Mucosa of rectum (tissue), 2 donors: ENCODE measurements around the gene SULT2B1.

Experiments used
- H3K27ac ChIP-seq, 2 donors: one replicate each; pipeline ENCODE4 v1.7.0; 2013; ENCODE audit warnings: inconsistent platforms in 2 of 2, low read depth in 2 of 2, low read length in 2 of 2
- H3K27me3 ChIP-seq, 2 donors: one replicate each; pipeline ENCODE4 v1.7.0; 2013; ENCODE audit warnings: low read length in 2 of 2; ENCODE audit not compliant: control insufficient read depth in 2 of 2, insufficient read depth in 2 of 2
- H3K36me3 ChIP-seq, 2 donors: one replicate each; pipeline ENCODE4 v1.7.0; 2013; ENCODE audit warnings: low read length in 2 of 2; ENCODE audit not compliant: control insufficient read depth in 2 of 2, insufficient read depth in 2 of 2
- H3K4me1 ChIP-seq, 2 donors: one replicate each; pipeline ENCODE4 v1.7.0; 2013; ENCODE audit warnings: low read length in 2 of 2, mild to moderate bottlenecking in 1 of 2; ENCODE audit not compliant: control insufficient read depth in 2 of 2, insufficient read depth in 2 of 2
- H3K4me3 ChIP-seq, 2 donors: one replicate each; pipeline ENCODE4 v1.7.0; 2013; ENCODE audit warnings: low read length in 2 of 2
- H3K9ac ChIP-seq, 2 donors: one replicate each; pipeline ENCODE4 v1.7.0; 2013; ENCODE audit warnings: low read length in 2 of 2, low read depth in 1 of 2, mild to moderate bottlenecking in 1 of 2
- H3K9me3 ChIP-seq, 2 donors: one replicate each; pipeline ENCODE4 v1.7.0; 2013; ENCODE audit warnings: low read length in 2 of 2; ENCODE audit not compliant: control insufficient read depth in 2 of 2
- donor health status: healthy.
- donor health status: Normal muscosa, but diverticular disease.

The SULT2B1 gene

GRCh38 chr19:48556825-48557224 is 4.9 kb downstream of the SULT2B1 start:
- H3K27me3 ChIP-seq: no peaks in the 10 kb centered on the region
- peaks cover 14 to 27% of the 10 kb centered on the region in 2 donors for H3K4me1 ChIP-seq
- no peaks in the 10 kb centered on the region for H3K36me3 ChIP-seq
- no peak overlapping the region for H3K27ac ChIP-seq
- H3K9me3 ChIP-seq: no peaks in the 10 kb centered on the region
- no peak overlapping the region for H3K4me3 ChIP-seq
- H3K9ac ChIP-seq: no peak overlapping the region

GRCh38 chr19:48558018-48558684 is 6.2 kb downstream of the SULT2B1 start:
- peak overlapping the region; percentile 46 to 73 for H3K27ac ChIP-seq
- no peaks in the 10 kb centered on the region for H3K9me3 ChIP-seq
- peaks cover 3 to 19% of the 10 kb centered on the region in 2 donors for H3K4me1 ChIP-seq
- peak overlapping the region in 1 of 2 donors; percentile 26 for H3K4me3 ChIP-seq
- no peaks in the 10 kb centered on the region for H3K27me3 ChIP-seq
- H3K9ac ChIP-seq: peak overlapping the region in 1 of 2 donors; percentile 8
- H3K36me3 ChIP-seq: no peaks in the 10 kb centered on the region

GRCh38 chr19:48560095-48560530 is 8.1 kb downstream of the SULT2B1 start:
- peaks cover 3 to 16% of the 10 kb centered on the region in 2 donors for H3K4me1 ChIP-seq
- no peak overlapping the region for H3K9ac ChIP-seq
- no peaks in the 10 kb centered on the region for H3K9me3 ChIP-seq
- no peaks in the 10 kb centered on the region for H3K36me3 ChIP-seq
- H3K4me3 ChIP-seq: no peak overlapping the region
- no peak overlapping the region for H3K27ac ChIP-seq
- no peaks in the 10 kb centered on the region for H3K27me3 ChIP-seq

- H3K9me3 ChIP-seq: no peaks in the 10 kb centered on the region
- H3K4me1 ChIP-seq: peaks cover 3 to 11% of the 10 kb centered on the region in 2 donors
- no peak overlapping the region for H3K9ac ChIP-seq
These were observed 9.4 kb downstream of the SULT2B1 start for GRCh38 chr19:48561412-48561811.

GRCh38 chr19:48565090-48565489 is 13.1 kb downstream of the SULT2B1 start:
- no peaks in the 10 kb centered on the region for H3K36me3 ChIP-seq
- H3K4me3 ChIP-seq: no peak overlapping the region
- peaks cover 3 to 25% of the 10 kb centered on the region in 2 donors for H3K27me3 ChIP-seq
- H3K27ac ChIP-seq: no peak overlapping the region
- peaks cover 0 to 2% of the 10 kb centered on the region in 2 donors for H3K4me1 ChIP-seq
- no peaks in the 10 kb centered on the region for H3K9me3 ChIP-seq
- H3K9ac ChIP-seq: no peak overlapping the region

More at GRCh38 chr19:48561412-48561811, 9.4 kb downstream of the SULT2B1 start:
- no peak overlapping the region for H3K27ac ChIP-seq
- peaks cover 0 to 4% of the 10 kb centered on the region in 2 donors for H3K27me3 ChIP-seq
- no peak overlapping the region for H3K4me3 ChIP-seq
- H3K36me3 ChIP-seq: no peaks in the 10 kb centered on the region

- Histone ChIP-seq H3K27ac (no peak overlapping the region), H3K9ac (peak overlapping the region in 1 of 2 donors; percentile 27), H3K4me3 (no peak overlapping the region)
These were observed 16.4 kb downstream of the SULT2B1 start for GRCh38 chr19:48568345-48568886.

GRCh38 chr19:48569814-48570213 is 17.8 kb downstream of the SULT2B1 start:
- no peak overlapping the region for H3K4me3 ChIP-seq
- H3K36me3 ChIP-seq: no peaks in the 10 kb centered on the region
- no peak overlapping the region for H3K27ac ChIP-seq
- peaks cover 0 to 2% of the 10 kb centered on the region in 2 donors for H3K4me1 ChIP-seq
- no peaks in the 10 kb centered on the region for H3K9me3 ChIP-seq
- no peak overlapping the region for H3K9ac ChIP-seq
- peaks cover 3 to 25% of the 10 kb centered on the region in 2 donors for H3K27me3 ChIP-seq

More at GRCh38 chr19:48568345-48568886, 16.4 kb downstream of the SULT2B1 start:
- H3K36me3 ChIP-seq: no peaks in the 10 kb centered on the region
- no peaks in the 10 kb centered on the region for H3K9me3 ChIP-seq
- peaks cover 3 to 25% of the 10 kb centered on the region in 2 donors for H3K27me3 ChIP-seq
- peaks cover 0 to 2% of the 10 kb centered on the region in 2 donors for H3K4me1 ChIP-seq

GRCh38 chr19:48571378-48572162 is 19.6 kb downstream of the SULT2B1 start:
- H3K27me3 ChIP-seq: peaks cover 3 to 20% of the 10 kb centered on the region in 2 donors
- no peak overlapping the region for H3K27ac ChIP-seq
- H3K4me3 ChIP-seq: no peak overlapping the region
- H3K9ac ChIP-seq: no peak overlapping the region
- H3K36me3 ChIP-seq: no peaks in the 10 kb centered on the region
- H3K9me3 ChIP-seq: no peaks in the 10 kb centered on the region
- H3K4me1 ChIP-seq: peaks cover 0 to 2% of the 10 kb centered on the region in 2 donors

GRCh38 chr19:48573163-48573505 is 21.2 kb downstream of the SULT2B1 start:
- H3K27me3 ChIP-seq: peaks cover 3 to 11% of the 10 kb centered on the region in 2 donors
- no peaks in the 10 kb centered on the region for H3K9me3 ChIP-seq
- H3K27ac ChIP-seq: no peak overlapping the region
- H3K4me3 ChIP-seq: no peak overlapping the region
- peaks cover 0 to 2% of the 10 kb centered on the region in 2 donors for H3K4me1 ChIP-seq
- H3K36me3 ChIP-seq: no peaks in the 10 kb centered on the region
- H3K9ac ChIP-seq: no peak overlapping the region
